ENCODE measurements around the gene HDDC2.

DNA sequence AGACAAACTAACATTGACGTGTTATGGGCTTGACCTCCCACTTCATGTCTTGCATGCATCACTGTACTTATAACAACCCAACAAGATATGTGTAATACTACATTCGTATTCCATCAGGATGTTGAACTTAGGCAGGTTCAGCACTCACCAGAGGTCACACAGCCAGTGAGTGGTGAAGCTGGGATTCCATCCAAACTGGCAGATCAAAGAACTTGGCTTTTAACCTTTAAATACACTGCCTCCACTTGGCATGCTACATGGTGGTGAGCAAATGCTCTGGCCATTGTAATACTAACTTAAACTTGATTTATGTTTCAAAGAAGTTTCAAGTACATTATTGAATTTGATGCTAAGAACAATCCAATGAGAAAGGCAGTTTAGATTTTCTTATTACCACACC, 10.7 kb upstream of the HDDC2 start:
- TF ChIP-seq EGR1 (IDR thresholded peaks at IDR 0.05; ENCODE audit: borderline replicate concordance, low read depth, low read length) (no peak), RAD21 (IDR thresholded peaks at IDR 0.05 in 1 of 2, conservative IDR thresholded peaks at IDR 0.05 in 1 of 2; ENCODE audit: low read depth in 2 of 2, low read length in 2 of 2) (no peak), CTCF (IDR thresholded peaks at IDR 0.05; ENCODE audit: control extremely low read depth in 1 of 3, insufficient read depth in 1 of 3, low read depth in 1 of 3, low read length in 3 of 3) (no peak), CHD2 (IDR thresholded peaks at IDR 0.05; ENCODE audit: low read length) (no peak)

Data from H1 (cell line).